HG02884 (cell line): Measurements from ENCODE around the gene PLA2G4A.
A peak's percentile ranks its signal among the peaks of the same experiment; 100 is the strongest.

Source experiments
- ATAC-seq: cut with Tn5 transposase; IDR thresholded peaks from one replicate; pipeline ENCODE4 v1.9.1; 2021; ENCODE audit warnings: mild to moderate bottlenecking, moderate library complexity; ENCODE audit not compliant: unreplicated experiment

Gene PLA2G4A

GRCh38 chr1:186828611-186829454 lies at the start of gene PLA2G4A:
Gene PLA2G4A, plus strand, starts transcription at chr1:186828949. Its CDS starts 25,406 bp downstream, at chr1:186854355.
- peak; percentile 78 for ATAC-seq

DNA sequence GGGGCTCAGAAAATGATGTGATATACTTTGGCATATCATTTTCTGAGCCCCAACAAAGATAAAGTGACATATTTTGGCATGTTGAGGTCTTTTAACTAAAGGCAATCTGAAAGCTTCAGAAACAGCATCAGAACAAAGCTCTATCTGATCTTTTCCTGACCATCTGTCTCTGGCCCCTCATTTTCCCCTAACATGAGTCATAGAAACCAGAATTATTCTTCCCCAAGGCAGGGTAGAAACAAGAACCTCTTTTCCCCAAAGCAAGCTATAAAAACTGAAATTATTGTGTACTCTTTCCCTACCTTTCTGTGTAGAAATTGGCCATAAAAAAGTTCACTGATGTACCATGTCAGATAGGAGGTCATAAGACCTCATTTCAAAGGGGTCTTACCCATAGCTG lies 48.7 kb upstream of the PLA2G4A start:
- ATAC-seq, result no peak

GRCh38 chr1:186781730-186782129 lies 47.0 kb upstream of the PLA2G4A start:
- no peak for ATAC-seq

DNA sequence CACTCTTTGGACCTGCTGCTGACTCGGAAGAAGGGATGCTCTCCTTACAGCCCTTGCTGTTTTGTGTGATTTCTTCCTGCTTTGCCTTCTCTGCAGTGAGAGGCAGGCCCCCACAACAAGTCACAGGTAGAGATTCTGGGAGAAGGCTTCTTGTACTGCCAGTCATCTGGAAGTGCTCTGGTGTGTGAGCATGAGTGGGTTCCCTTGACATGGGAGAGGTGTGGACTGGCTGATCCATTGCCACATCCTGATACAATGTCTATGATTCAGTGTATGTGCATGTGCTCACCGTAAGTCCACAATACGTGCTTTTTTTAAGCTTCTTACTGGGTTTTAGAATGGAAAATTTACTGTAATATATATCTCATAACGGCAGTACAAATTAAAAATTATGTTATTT lies 46.0 kb upstream of the PLA2G4A start:
- no peak for ATAC-seq

DNA sequence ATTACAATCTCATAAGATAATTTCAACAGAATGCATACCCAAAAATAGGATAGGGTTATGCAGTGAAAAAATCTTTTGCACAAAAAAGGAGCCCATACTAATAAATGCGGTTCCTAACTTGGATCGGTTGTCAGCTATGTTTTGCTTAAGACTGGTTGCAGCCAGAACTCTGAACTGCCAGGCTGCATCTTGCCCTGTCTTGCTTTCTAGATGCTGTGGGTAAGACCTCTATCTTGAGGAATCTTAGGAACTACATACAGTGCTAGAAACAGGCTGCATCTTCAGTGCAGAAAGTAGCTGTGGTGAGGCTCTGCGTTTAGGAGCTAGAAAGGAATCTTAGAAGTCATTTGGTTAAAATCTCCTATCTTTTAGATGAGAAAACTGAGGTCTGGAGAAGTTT lies 45.6 kb upstream of the PLA2G4A start:
- no peak for ATAC-seq

GRCh38 chr1:186785503-186785902 lies 43.2 kb upstream of the PLA2G4A start:
- ATAC-seq, result no peak

DNA sequence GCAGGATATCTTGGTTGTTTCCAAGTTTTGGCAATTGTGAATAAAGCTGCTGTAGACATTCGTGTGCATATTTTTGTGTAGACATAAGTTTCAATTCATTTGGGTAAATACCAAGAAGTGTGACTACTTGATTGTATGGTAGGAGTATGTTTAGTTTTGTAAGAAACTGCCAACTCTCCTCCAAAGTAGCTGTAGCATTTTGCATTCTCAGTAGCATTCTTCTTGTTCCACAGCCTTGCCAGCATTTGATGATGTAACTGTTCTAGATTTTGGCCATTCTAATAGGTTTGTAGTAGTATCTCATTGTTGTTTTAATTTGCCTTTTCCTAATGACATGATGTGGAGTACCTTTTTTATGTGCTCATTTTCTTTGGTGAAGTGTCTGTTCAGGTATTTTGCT lies 38.6 kb upstream of the PLA2G4A start:
- no peak for ATAC-seq

GRCh38 chr1:186792870-186793581 lies 35.7 kb upstream of the PLA2G4A start:
- ATAC-seq, result no peak

DNA sequence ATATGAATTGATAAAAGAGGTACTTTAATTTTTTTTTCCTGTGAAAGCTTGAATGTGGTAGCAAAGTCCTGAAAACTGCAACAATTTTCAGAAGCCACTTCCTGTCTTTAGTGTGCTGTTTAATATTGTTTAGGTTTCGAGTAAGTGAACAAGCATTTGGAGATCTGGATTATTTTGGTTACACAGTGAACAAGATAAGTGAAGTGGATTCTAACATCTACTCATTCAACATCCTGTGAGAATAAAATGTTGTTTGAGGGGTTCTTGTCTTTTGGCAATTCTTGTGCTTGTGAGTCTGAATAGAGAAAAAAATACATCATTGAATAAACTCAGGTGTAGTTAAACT lies 35.2 kb upstream of the PLA2G4A start:
- no peak for ATAC-seq

GRCh38 chr1:186798960-186799688 lies 29.6 kb upstream of the PLA2G4A start:
- no peak for ATAC-seq

GRCh38 chr1:186799689-186800054 lies 29.1 kb upstream of the PLA2G4A start:
- ATAC-seq, result peak; percentile 95

- ATAC-seq, result no peak
These were observed 26.4 kb upstream of the PLA2G4A start for GRCh38 chr1:186802388-186802787.

- ATAC-seq, result no peak
These were observed 24.1 kb upstream of the PLA2G4A start for GRCh38 chr1:186804679-186805078.

- ATAC-seq, result no peak
These were observed 22.3 kb upstream of the PLA2G4A start for GRCh38 chr1:186806477-186806876.

DNA sequence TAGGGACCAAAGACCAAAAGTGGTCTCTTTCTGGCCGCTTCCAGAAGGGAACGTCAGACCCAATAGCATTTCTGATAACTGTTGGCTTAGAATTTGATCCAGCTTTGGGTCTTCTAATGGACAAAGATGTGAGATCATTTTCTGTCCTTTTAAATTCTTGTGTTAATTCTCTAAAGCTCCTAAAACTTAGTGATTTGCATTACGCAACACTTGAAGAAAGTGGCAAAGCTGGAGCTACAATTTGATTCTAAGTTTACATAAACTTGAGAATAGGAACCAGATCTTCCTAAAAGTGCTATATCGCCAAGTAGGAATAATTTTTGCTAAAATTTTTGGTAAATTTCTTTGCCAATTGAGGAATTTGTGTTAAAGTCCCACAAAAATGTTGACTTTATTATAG lies 21.6 kb upstream of the PLA2G4A start:
- no peak for ATAC-seq

- no peak for ATAC-seq
These were observed 16.9 kb upstream of the PLA2G4A start for GRCh38 chr1:186811892-186812291.

GRCh38 chr1:186812570-186812969 lies 16.2 kb upstream of the PLA2G4A start:
- no peak for ATAC-seq

DNA sequence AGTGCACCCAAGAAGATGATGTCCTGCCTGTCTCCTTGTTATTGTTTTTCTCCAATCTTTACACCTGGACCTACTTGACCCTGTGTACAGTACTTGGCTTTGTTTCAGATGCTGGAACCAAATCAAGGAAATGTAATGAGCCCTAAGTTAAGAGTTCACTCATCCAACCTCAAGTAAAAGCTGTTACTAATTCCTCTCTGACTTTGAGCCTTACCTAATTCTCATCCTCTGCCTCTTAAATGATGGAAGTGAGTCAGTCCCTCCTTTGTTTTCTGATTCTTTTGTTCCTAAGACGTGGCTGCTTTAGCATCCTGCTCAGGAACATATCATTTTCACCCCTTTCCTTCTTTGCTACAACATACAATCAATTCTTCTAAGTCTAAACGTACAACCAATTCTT lies 15.3 kb upstream of the PLA2G4A start:
- no peak for ATAC-seq

DNA sequence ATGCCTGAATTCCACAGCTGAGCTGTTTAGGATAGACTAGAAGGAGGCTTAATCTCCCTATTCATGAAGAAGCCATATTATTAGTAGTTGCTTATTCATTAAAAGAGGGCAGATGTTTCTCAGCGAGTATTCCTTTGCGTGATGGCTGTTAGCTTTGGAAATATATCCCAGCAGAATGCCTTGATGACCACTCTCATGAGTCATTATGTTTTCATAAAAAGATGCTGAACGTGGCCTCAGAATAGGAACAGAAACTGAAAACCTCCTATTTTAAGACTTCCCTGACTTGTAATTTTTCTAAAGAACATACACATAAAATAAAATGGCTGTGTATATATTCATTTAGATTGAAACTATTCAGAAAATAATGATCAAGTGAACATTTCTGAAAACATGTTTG lies 9.6 kb upstream of the PLA2G4A start:
- ATAC-seq, result peak; percentile 81

DNA sequence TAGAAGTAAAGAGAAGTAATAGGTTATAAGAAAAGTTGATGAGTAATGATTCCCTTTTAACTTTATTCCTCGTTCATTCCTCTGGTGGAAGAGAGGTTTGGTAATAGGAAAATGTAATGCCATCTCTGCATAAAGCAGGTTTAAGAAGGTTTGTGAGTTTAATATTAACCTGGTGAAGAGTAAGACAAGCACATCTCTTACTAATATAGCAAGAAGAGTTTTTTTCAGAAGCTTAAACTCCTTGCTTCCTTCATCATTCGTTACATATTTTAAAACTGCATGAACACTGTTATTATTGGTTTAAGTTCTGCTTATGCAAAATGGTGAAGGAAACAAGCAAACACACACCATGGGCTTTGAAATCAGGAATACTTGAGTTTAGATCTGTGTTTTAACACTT lies 9.2 kb upstream of the PLA2G4A start:
- peak; percentile 44 for ATAC-seq

GRCh38 chr1:186829686-186830587 lies 1.2 kb downstream of the PLA2G4A start:
- no peak for ATAC-seq
